ENCODE measurements around the gene WRAP53. TPM values are rescaled to one million over a fixed set of nuclear protein-coding genes. Genes with fewer than 3 reads are reported as not detected.
A peak's percentile ranks its signal among the peaks of the same experiment; 100 is the strongest.

The WRAP53 gene
- total and polyA plus RNA-seq, 7 donors, result 4.5 to 14.4 (median 6.5) TPM

GRCh38 chr17:7686222-7687071, 1.8 kb upstream of the WRAP53 start:
- H3K4me3 ChIP-seq, result peak overlapping the region; percentile 88
- ATAC-seq (peak; percentile 59 to 73 (median 64)), DNase-seq (peak; percentile 75 to 90)
- H3K4me1 ChIP-seq, result peaks cover 29% of the 10 kb centered on the region
- WGBS, 3 donors, result 0% methylated on average over 30 of the region's 30 CpGs
- H3K27me3 ChIP-seq (ENCODE audit: insufficient read depth in 3 of 3, low read length in 2 of 3), result no peaks in the 10 kb centered on the region
- intact Hi-C loops (cut with DNase I), result loop anchor here in 1 of 2 donors (5.0 to 10.0 kb wide), 2 partner anchors 104 to 252 kb away; partner anchors contain the start of genes FGF11, MPDU1 and TMEM102
- peaks cover 0 to 12% of the 10 kb centered on the region in 2 donors for H3K36me3 ChIP-seq (ENCODE audit: insufficient read depth in 1 of 2, low read depth in 1 of 2)
- no peak for TF ChIP-seq CTCF (IDR thresholded peaks at IDR 0.05)
- no peaks in the 10 kb centered on the region for H3K9me3 ChIP-seq
- peak overlapping the region; percentile 98 for H3K27ac ChIP-seq

GRCh38 chr17:7687072-7687907, 987 bp upstream of the WRAP53 start, which contains the start of gene TP53:
Gene TP53, minus strand, starts transcription at chr17:7687490. Its CDS starts 10,896 bp downstream, at chr17:7676594.
- peaks cover 29% of the 10 kb centered on the region for H3K4me1 ChIP-seq
- H3K4me3 ChIP-seq, result peak within 1 kb of the TSS; percentile 88
- no peaks in the 10 kb centered on the region for H3K9me3 ChIP-seq
- 0 to 1% (median 0%) methylated on average over 30 of the region's 30 CpGs for WGBS, 3 donors
- peak within 1 kb of the TSS; percentile 98 for H3K27ac ChIP-seq
- H3K27me3 ChIP-seq (ENCODE audit: insufficient read depth in 3 of 3, low read length in 2 of 3), result no peaks in the 10 kb centered on the region
- ATAC-seq, result peak; percentile 68 to 75 (median 73)
- no peak for TF ChIP-seq CTCF (IDR thresholded peaks at IDR 0.05)
- peak; percentile 81 to 91 for DNase-seq
- peaks cover 0 to 16% of the 10 kb centered on the region in 2 donors for H3K36me3 ChIP-seq (ENCODE audit: insufficient read depth in 1 of 2, low read depth in 1 of 2)
- intact Hi-C loops (cut with DNase I), result loop anchor here in 1 of 2 donors (5.0 to 10.0 kb wide), 2 partner anchors 105 to 252 kb away; partner anchors contain the start of genes FGF11, MPDU1 and TMEM102

GRCh38 chr17:7688808-7689316, 585 bp downstream of the WRAP53 start:
- 9 to 16% (median 13%) methylated on average over 13 of the region's 13 CpGs for WGBS, 3 donors
- no peak for ATAC-seq
- intact Hi-C loops (cut with DNase I), result loop anchor here in 1 of 2 donors (5.0 to 10.0 kb wide), 2 partner anchors 107 to 254 kb away; partner anchors contain the start of genes FGF11, MPDU1 and TMEM102

More at GRCh38 chr17:7688808-7689316, 585 bp downstream of the WRAP53 start:
- Histone ChIP-seq H3K27me3 (ENCODE audit: insufficient read depth in 3 of 3, low read length in 2 of 3) (no peaks in the 10 kb centered on the region), H3K36me3 (ENCODE audit: insufficient read depth in 1 of 2, low read depth in 1 of 2) (peaks cover 0 to 26% of the 10 kb centered on the region in 2 donors), H3K9me3 (no peaks in the 10 kb centered on the region), H3K4me1 (peaks cover 29% of the 10 kb centered on the region), H3K4me3 (peak overlapping the region; percentile 88), H3K27ac (peak overlapping the region; percentile 67)
- no peak for TF ChIP-seq CTCF (IDR thresholded peaks at IDR 0.05)
- DNase-seq, result no peak

All from psoas muscle (tissue), 8 donors.